NK-92 (cell line): ENCODE data around the gene TSPAN15.

Experiments
- DNase-seq: peaks from one replicate; lab custom pipeline; 2025; ENCODE audit not compliant: unreplicated experiment; lab: John Stamatoyannopoulos, UW

TSPAN15 gene

GRCh38 chr10:69451209-69451783, at the start of gene TSPAN15:
TSS of gene TSPAN15 (plus strand) at chr10:69451465. CDS start at chr10:69451595, 130 bp downstream.
- DNase-seq, result no peak

- no peak for DNase-seq
These were observed 48.9 kb upstream of the TSPAN15 start for GRCh38 chr10:69402386-69402785.

DNA sequence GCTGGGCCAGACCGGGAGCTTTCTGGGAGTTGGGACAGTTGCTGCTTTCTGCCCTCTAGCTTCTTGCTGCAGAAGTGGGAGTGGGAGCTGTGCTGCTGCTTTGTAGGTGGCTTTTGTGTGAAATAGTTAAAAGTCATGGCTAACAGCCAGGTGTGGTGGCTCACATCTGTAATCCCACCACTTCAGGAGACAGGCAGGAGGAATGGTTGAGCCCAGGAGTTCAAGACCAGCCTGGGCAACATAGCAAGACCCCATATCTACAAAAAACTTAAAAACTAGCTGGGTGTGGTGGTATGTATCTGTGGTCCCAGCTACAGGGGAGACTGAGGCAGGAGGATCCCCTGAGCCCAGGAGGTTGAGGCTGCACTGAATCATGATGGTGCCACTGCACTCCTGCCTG, 48.2 kb upstream of the TSPAN15 start:
- no peak for DNase-seq

GRCh38 chr10:69403519-69403918, 47.7 kb upstream of the TSPAN15 start:
- no peak for DNase-seq

DNA sequence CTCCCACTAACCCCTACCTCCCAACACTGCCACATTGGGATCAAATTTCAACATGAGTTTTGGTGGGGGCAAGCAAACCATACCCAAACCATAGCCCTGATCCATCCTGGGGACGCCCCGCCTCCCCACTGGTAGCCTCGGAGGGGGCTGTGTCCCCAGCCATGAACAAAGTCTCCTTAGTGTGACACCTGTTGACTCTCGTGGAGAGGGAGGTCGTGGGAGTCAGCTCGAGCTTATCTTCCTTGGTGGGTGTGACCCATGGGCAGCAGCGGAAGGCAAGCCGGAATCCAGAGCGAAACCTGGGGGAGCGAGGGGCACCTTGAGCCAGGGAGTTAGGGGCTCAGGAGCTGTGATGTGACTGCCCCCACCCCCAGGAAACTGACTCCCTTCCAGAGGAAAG, 46.5 kb upstream of the TSPAN15 start:
- DNase-seq, result no peak

DNA sequence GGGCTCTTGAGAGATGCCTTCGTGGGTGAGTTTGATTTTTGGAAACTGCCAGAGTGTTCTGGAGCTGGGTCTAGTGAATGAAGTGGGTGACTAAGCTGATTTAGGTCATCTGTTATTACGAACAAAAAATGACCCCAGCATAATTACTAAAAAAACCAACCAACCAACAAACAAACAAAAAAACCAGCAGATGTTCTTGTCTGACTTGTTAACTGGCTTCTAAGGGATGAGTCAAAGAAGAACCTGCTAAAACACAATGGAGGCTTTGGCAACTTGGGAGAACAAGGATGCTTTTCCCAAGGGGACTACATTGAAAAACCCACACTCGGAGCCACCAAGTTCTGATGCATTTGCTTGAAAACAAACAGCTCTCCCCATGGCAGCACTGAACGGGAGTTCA, 46.0 kb upstream of the TSPAN15 start:
- DNase-seq, result no peak

GRCh38 chr10:69406302-69406811, 44.9 kb upstream of the TSPAN15 start:
- no peak for DNase-seq

GRCh38 chr10:69406816-69407580, 44.3 kb upstream of the TSPAN15 start:
- no peak for DNase-seq

- DNase-seq, result no peak
These were observed 43.5 kb upstream of the TSPAN15 start for GRCh38 chr10:69407621-69408301.

GRCh38 chr10:69408318-69409175, 42.7 kb upstream of the TSPAN15 start:
- peak; percentile 53 for DNase-seq

DNA sequence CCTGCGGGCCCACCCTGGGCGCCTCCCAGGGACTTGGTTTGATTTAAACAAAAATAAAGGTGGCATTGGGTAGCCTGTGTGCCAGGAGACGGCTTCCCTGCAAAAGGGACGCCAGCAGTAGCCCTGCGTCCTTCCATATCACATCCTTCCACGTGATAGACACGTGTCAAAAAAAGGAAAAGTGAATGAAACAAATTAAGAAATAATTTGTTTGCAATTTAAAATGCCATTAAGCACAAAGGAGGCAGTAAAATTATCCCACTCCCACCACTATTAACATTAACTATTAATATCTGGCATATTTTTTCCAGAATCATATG, 42.1 kb upstream of the TSPAN15 start:
- DNase-seq, result no peak

DNA sequence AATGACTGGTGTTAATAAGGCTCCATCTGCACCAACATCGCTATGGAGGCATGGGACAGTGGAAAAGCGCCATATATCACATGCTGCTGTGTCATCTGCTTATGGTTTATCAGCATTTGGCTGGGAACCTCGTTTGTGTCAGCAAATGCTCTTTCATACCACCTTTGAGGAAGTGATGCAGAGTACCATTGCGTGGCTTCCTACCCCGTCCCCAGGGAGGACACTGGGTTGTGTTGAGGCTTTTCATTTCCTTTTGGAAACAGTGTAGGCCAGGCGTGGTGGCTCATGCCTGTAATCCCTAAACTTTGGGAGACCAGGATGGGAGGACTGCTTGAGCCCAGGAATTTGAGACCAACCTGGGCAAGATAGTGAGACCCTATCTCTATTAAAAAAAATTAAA, 41.3 kb upstream of the TSPAN15 start:
- no peak for DNase-seq

DNA sequence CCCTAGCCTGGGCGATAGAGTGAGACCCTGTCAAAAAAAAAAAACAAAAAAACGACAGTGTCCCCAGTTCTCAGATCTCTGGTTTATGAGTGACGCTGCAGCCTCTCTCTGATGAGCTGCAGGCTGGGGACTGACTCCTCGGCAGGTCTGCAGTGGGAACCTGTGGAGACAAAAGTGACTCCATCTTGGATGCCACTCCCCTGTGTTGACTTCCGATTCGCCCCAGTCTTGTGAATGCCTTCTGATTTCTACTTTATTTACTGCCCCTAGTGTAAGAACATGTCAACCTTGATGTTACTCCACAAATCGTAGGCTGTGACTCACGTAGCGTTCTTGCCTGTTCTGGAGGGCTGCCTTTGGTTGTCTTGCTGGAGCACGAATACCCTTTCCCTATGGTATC, 40.8 kb upstream of the TSPAN15 start:
- no peak for DNase-seq

DNA sequence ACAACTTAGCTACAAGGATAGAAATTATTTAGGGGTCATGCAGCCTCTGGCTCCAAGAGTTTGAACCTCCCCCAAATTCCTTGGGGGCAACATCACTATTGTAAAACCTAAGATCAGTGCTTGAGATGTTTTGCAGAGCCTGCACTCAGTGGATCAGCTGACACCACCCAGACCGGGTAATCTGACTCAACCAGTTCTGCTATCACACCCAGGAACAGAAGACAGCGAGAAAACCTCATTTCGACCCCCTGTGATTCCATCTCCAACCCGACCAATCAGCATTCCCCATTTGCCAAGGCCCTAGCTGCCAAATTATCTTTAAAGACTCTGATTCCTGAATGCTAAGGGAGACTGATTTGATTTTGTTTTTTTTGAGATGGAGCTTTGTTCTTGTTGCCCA, 39.8 kb upstream of the TSPAN15 start:
- no peak for DNase-seq

GRCh38 chr10:69412232-69412790, 39.0 kb upstream of the TSPAN15 start:
- DNase-seq, result no peak

DNA sequence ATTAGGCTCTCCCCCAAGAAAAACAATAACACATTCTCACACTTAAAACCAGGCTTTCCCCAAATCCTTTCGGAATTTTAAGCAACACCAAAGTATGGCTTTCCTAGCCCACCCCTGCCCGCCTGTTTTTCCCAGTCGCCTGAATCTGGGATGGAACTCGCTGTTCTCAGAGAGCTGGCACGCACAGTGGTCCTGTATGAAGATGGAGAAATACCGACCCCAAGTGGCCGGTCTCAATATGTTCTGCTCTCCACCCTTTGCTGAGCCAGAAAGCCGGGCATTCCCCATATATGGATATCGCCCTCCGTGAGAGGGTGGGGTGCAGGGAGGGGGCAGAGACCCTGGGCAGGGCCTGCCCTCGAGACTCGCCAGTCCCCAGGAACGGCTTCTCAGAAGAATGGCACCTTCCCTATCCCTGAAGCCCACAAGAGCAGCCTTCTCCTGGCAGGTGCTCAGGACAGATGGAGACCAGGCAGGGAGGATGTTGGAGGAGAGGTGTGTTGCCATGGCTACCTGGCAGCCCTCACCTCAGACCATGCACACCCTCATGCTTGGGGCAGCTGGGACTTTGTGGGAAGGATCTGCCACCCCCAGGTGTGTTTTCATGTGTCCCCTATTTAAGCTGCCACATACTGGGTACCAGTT, 37.9 kb upstream of the TSPAN15 start:
- DNase-seq, result no peak

DNA sequence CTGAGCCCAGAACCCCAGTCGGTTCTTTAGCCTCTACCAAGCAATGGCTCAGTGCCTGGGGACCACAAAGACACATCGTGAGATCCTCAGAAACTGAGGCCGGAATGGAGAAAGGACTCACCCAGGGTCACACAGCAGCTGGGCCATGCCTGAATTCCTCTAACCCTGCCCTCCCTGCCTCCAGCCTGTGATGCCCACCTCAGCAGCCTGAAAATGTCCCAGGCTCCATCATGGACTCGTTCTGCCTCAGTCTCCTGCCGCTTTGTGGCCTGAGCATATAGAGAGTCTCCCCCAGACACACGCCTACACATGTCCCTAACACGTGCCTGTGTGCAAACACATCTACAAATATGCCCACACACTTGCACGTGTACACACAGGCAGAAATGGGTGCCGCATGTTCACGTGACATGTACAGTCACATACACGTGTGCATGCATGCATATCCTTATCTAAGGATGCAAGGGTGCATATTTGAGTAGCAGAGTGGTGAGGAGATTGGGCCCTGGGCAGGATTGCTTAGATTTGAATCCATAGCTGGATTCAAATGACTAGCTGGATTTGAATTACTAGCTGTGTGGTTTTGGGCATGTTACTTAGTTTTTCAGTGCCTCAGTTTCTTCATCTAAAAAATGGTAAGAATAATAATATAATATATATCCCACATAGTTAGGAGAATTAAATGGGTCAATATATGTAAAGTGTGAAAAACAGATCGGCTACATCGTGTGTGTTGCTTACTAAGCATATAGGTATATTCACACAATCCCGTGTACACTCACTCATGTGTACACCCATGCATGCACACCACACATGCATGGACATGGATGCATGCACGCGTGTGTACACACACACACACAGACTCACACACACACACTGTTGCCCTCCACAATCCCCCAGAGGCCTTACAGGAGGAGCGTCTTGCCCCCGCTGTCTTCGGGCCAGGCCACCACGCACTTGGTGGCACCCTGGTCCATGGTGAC, 36.9 kb upstream of the TSPAN15 start:
- no peak for DNase-seq

DNA sequence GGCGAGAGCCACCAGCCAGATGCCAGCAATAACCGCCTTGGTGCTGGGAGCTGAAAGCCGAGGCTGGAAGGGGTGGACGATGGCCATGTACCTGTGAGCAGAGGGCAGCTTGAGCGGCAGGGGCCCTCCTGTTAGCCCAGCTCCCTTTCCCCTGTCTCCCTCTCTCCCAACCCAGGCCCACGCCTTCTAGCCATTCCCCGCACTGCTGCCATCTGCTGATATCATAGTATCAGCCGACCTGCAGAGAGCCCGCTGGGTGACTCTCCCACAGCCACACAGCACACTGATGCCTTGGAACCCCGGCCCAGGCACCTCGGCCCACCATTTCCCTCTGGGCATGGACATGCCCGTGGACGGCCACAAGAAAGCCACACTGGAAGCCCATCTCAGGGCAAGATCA, 36.2 kb upstream of the TSPAN15 start:
- DNase-seq, result no peak

- no peak for DNase-seq
These were observed 35.3 kb upstream of the TSPAN15 start for GRCh38 chr10:69415951-69416350.
